ENCODE measurements around the gene RAB4B.
A peak's percentile ranks its signal among the peaks of the same experiment; 100 is the strongest.
"Not testable (repeated sequence)": the region's sequence is repeated elsewhere in the genome, so short reads cannot be mapped to it uniquely, and the experiment has no call there.

Gene RAB4B

GRCh38 chr19:40780582-40780981, 2.5 kb downstream of the RAB4B start:
- DNase-seq (ENCODE audit: low read depth), result no peak

GRCh38 chr19:40781140-40781539, 3.1 kb downstream of the RAB4B start:
- no peak for DNase-seq (ENCODE audit: low read depth)

GRCh38 chr19:40783711-40784110, 5.7 kb downstream of the RAB4B start:
- no peak for DNase-seq (ENCODE audit: low read depth)

GRCh38 chr19:40784146-40784545, 6.1 kb downstream of the RAB4B start:
- DNase-seq (ENCODE audit: low read depth), result not testable (repeated sequence)

- no peak for DNase-seq (ENCODE audit: low read depth)
Measured at GRCh38 chr19:40785526-40785925, 7.5 kb downstream of the RAB4B start.

GRCh38 chr19:40786060-40787037, 8.3 kb downstream of the RAB4B start:
- no peak for DNase-seq (ENCODE audit: low read depth)

GRCh38 chr19:40791349-40791748, 13.3 kb downstream of the RAB4B start:
- no peak for DNase-seq (ENCODE audit: low read depth)

GRCh38 chr19:40791996-40792395, 13.9 kb downstream of the RAB4B start:
- DNase-seq (ENCODE audit: low read depth), result no peak

- no peak for DNase-seq (ENCODE audit: low read depth)
Measured at GRCh38 chr19:40797166-40797962, 19.3 kb downstream of the RAB4B start.

GRCh38 chr19:40797963-40798682, 20.1 kb downstream of the RAB4B start:
- peak; percentile 49 for DNase-seq (ENCODE audit: low read depth)

- peak; percentile 100 for DNase-seq (ENCODE audit: low read depth)
Measured at GRCh38 chr19:40798683-40799557, 20.9 kb downstream of the RAB4B start, which contains the start of gene EGLN2. TSS of gene EGLN2 (plus strand) at chr19:40799191. CDS start at chr19:40800573, 1,382 bp downstream.

- DNase-seq (ENCODE audit: low read depth), result no peak
Measured at GRCh38 chr19:40799558-40800338, 21.7 kb downstream of the RAB4B start.

GRCh38 chr19:40800339-40800996, 22.4 kb downstream of the RAB4B start:
- no peak for DNase-seq (ENCODE audit: low read depth)

- DNase-seq (ENCODE audit: low read depth), result no peak
Measured at GRCh38 chr19:40800997-40801377, 22.9 kb downstream of the RAB4B start.

- no peak for DNase-seq (ENCODE audit: low read depth)
Measured at GRCh38 chr19:40801426-40802299, 23.6 kb downstream of the RAB4B start.

GRCh38 chr19:40802300-40803169, 24.5 kb downstream of the RAB4B start:
- no peak for DNase-seq (ENCODE audit: low read depth)

- no peak for DNase-seq (ENCODE audit: low read depth)
Measured at GRCh38 chr19:40803170-40803856, 25.3 kb downstream of the RAB4B start.

Measured in activated gamma-delta T cell treated with anti-CD3 and anti-CD28 coated beads, Interleukin-2, amount 50 U/mL, for 16 hours (primary cell).